Thymus (tissue), 11 donors: ENCODE data around the gene LPIN2. TPM values are rescaled to one million over a fixed set of nuclear protein-coding genes. Genes with fewer than 3 reads are reported as not detected.
A peak's percentile ranks its signal among the peaks of the same experiment; 100 is the strongest.

ENCODE experiments used
- DNase-seq, 9 donors: peaks; one replicate each; pipeline ENCODE4 v3.0.0-alpha.2; 2013; ENCODE audit warnings: low spot score in 9 of 9, low read depth in 6 of 9, missing footprints in 1 of 9
- H3K27ac ChIP-seq, 2 donors: one replicate each; pipeline ENCODE4 v1.5.1; 2013; ENCODE audit warnings: control low read depth in 1 of 2, low read depth in 1 of 2, low read length in 1 of 2, mild to moderate bottlenecking in 1 of 2, moderate library complexity in 1 of 2
- H3K27me3 ChIP-seq, 2 donors: one replicate each; pipeline ENCODE4 v1.5.1; 2013; ENCODE audit warnings: low read length in 1 of 2; ENCODE audit not compliant: control insufficient read depth in 2 of 2, insufficient read depth in 1 of 2
- H3K36me3 ChIP-seq, 2 donors: one replicate each; pipeline ENCODE4 v1.5.1; 2013; ENCODE audit warnings: low read length in 1 of 2, mild to moderate bottlenecking in 1 of 2, moderate library complexity in 1 of 2; ENCODE audit not compliant: control insufficient read depth in 2 of 2, insufficient read depth in 2 of 2
- H3K4me1 ChIP-seq, 2 donors: one replicate each; pipeline ENCODE4 v1.5.1; 2013; ENCODE audit warnings: low read length in 2 of 2; ENCODE audit not compliant: control insufficient read depth in 2 of 2, insufficient read depth in 2 of 2
- H3K4me3 ChIP-seq, 2 donors: one replicate each; pipeline ENCODE4 v1.5.1; 2013; ENCODE audit warnings: low read length in 2 of 2, control low read depth in 1 of 2, mild to moderate bottlenecking in 1 of 2
- H3K9me3 ChIP-seq, 2 donors: one replicate each; pipeline ENCODE4 v1.5.1; 2013; ENCODE audit warnings: low read length in 1 of 2, mild to moderate bottlenecking in 1 of 2; ENCODE audit not compliant: control insufficient read depth in 2 of 2, insufficient read depth in 1 of 2
- WGBS: extraction: QIAGEN DNeasy Blood & Tissue Kit; methylation state at CpG from one replicate; pipeline ENCODE4 v1.1.7; 2013; 5-methylcytosine and 5-hydroxymethylcytosine counted together
- polyA plus RNA-seq: library from polyadenylated mRNA; stranded (reverse); fragments of 200-250 nt; gene quantifications from one replicate; pipeline ENCODE4 v1.2.3, GENCODE V29; 2013
- total RNA-seq: library from RNA; stranded (reverse); fragments of 120-200 nt; gene quantifications from one replicate; pipeline ENCODE4 v1.2.4, GENCODE V29; 2013
- donor health status: healthy.

Gene LPIN2
- total and polyA plus RNA-seq, 2 donors: 11.1 to 25.5 TPM

DNA sequence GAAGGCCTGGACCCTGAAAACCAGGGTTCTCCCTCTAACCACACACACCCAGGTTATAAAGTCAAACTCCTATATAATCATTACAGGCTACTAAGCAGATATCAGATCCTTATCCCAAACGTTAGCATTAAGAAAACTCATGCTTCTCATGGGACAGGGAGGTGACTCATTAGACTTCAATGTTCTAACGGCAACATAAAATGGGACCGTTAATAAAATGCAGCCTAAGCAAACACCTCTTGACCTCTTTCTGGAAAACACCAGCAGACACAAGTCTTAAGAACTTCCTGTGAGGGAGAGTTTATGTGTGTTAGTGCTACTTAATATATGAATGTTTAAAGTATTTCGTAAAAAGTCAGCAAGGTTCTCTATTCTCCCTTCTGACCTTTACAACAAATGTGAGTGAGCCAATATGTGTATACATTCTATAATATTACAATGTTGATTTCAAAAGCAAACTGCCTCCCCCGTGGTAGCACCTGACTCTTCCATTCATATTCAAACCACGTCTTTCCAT is 31.7 kb downstream of the LPIN2 start:
- peak overlapping the region in 1 of 2 donors; percentile 17 for H3K4me3 ChIP-seq
- 31% methylated on average over 6 of the region's 6 CpGs for WGBS
- peaks cover 27 to 53% of the 10 kb centered on the region in 2 donors for H3K4me1 ChIP-seq
- no peaks in the 10 kb centered on the region for H3K36me3 ChIP-seq
- no peaks in the 10 kb centered on the region for H3K9me3 ChIP-seq
- peak overlapping the region; percentile 53 to 61 for H3K27ac ChIP-seq
- peak in 1 of 9 donors; percentile 52 for DNase-seq
- H3K27me3 ChIP-seq: no peaks in the 10 kb centered on the region

- Histone ChIP-seq H3K27ac (peak overlapping the region; percentile 79 to 84), H3K9me3 (no peaks in the 10 kb centered on the region), H3K4me3 (no peak overlapping the region), H3K27me3 (no peaks in the 10 kb centered on the region), H3K4me1 (peaks cover 27 to 57% of the 10 kb centered on the region in 2 donors), H3K36me3 (no peaks in the 10 kb centered on the region)
- 61% methylated on average over 8 of the region's 8 CpGs for WGBS
- peak in 1 of 9 donors; percentile 67 for DNase-seq
These were observed 32.8 kb downstream of the LPIN2 start for GRCh38 chr18:2979871-2980790.

- Histone ChIP-seq H3K4me3 (no peak overlapping the region), H3K36me3 (no peaks in the 10 kb centered on the region), H3K27ac (peak overlapping the region; percentile 73 to 79), H3K27me3 (no peaks in the 10 kb centered on the region), H3K4me1 (peaks cover 21 to 51% of the 10 kb centered on the region in 2 donors), H3K9me3 (no peaks in the 10 kb centered on the region)
- no peak for DNase-seq
- WGBS: 97% methylated on average over 3 of the region's 3 CpGs
These were observed 33.8 kb downstream of the LPIN2 start for GRCh38 chr18:2979129-2979528.

DNA sequence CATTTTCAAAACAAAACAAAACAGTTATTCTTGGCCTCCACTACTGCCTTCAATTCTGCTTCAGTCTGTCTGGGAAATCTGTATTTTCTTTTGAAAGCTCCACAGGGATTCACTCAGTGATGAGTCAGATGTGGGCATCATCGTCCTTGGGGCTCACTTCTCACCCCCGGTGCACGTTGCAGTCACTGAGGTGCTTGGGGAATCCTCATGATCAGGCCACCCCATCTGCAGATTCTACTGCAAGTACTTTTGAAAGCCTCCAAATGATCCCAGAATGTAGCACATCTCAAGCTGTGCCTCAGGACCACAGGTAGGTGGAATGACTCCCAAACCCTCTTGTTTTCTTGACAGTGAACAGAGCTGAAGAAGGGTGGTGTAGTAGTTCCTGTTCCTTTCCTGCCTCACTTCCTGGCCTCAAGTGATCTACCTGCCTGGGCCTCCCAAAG is 34.3 kb downstream of the LPIN2 start:
- Histone ChIP-seq H3K4me3 (no peak overlapping the region), H3K27ac (peak overlapping the region; percentile 54 to 73), H3K27me3 (no peaks in the 10 kb centered on the region), H3K36me3 (no peaks in the 10 kb centered on the region), H3K4me1 (peaks cover 21 to 51% of the 10 kb centered on the region in 2 donors), H3K9me3 (no peaks in the 10 kb centered on the region)
- WGBS: 91% methylated on average over 3 of the region's 3 CpGs
- no peak for DNase-seq

DNA sequence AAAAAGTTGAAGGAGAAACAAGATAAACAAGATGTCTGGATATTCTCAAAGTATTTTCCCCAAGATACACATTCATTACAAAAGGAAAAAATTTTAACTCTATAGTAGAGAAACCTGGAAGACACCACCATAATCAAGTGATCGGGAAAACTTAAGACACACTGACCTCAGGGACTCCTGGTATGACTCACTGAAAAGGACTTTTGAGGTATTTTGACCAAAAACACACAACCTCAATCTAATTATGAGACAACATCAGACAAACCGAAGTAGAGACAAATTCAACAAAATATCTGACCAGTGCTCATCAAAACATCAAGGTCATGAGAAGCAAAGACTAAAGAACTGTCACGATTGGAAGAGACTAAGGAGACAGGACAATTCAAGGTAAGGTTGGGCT is 34.7 kb downstream of the LPIN2 start:
- Histone ChIP-seq H3K27ac (peak overlapping the region; percentile 19 to 60), H3K27me3 (no peaks in the 10 kb centered on the region), H3K36me3 (no peaks in the 10 kb centered on the region), H3K4me3 (no peak overlapping the region), H3K9me3 (no peaks in the 10 kb centered on the region), H3K4me1 (peaks cover 21 to 51% of the 10 kb centered on the region in 2 donors)
- no peak for DNase-seq
- WGBS: 92% methylated on average over 3 of the region's 3 CpGs

GRCh38 chr18:2976218-2977132 is 36.5 kb downstream of the LPIN2 start:
- H3K27me3 ChIP-seq: no peaks in the 10 kb centered on the region
- 83% methylated on average over 8 of the region's 8 CpGs for WGBS
- H3K9me3 ChIP-seq: no peaks in the 10 kb centered on the region
- no peak for DNase-seq
- no peak overlapping the region for H3K4me3 ChIP-seq
- H3K4me1 ChIP-seq: peaks cover 27 to 55% of the 10 kb centered on the region in 2 donors
- H3K27ac ChIP-seq: peak overlapping the region in 1 of 2 donors; percentile 72
- no peaks in the 10 kb centered on the region for H3K36me3 ChIP-seq

DNA sequence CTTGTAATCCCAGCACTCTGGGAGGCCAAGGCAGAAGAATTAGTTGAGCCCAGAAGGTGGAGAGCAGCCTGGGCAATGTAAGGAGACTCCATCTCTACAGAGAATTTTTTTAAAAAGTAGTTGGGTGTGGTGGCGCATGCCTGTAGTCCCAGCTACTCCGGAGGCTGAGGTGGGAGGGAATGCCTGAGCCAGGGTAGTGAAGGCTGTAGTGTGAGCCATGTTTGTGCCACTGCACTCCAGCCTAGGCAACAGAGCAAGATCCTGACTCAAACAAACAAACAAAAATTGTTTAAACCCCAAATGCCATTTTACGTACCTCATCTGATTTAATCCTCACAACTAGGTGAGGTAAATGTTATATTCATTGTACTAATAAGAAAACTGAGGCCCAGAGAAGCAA is 38.2 kb downstream of the LPIN2 start:
- WGBS: 96% methylated on average over 3 of the region's 3 CpGs

GRCh38 chr18:2971741-2972552 is 41.0 kb downstream of the LPIN2 start:
- no peaks in the 10 kb centered on the region for H3K27me3 ChIP-seq
- peak overlapping the region; percentile 20 to 26 for H3K4me3 ChIP-seq
- peaks cover 39 to 52% of the 10 kb centered on the region in 2 donors for H3K4me1 ChIP-seq
- 55% methylated on average over 18 of the region's 18 CpGs for WGBS
- peak in 4 of 9 donors; percentile 61 to 79 (median 62) for DNase-seq
- peak overlapping the region; percentile 72 to 73 for H3K27ac ChIP-seq
- no peaks in the 10 kb centered on the region for H3K36me3 ChIP-seq
- H3K9me3 ChIP-seq: no peaks in the 10 kb centered on the region

More for the DNA sequence above, 38.2 kb downstream of the LPIN2 start:
- no peak overlapping the region for H3K4me3 ChIP-seq
- H3K27ac ChIP-seq: no peak overlapping the region
- no peaks in the 10 kb centered on the region for H3K9me3 ChIP-seq
- H3K27me3 ChIP-seq: no peaks in the 10 kb centered on the region
- H3K36me3 ChIP-seq: no peaks in the 10 kb centered on the region
- H3K4me1 ChIP-seq: peaks cover 35 to 57% of the 10 kb centered on the region in 2 donors
- no peak for DNase-seq
